Measurements from ENCODE around the gene TMX3. TPM values are rescaled to one million over a fixed set of nuclear protein-coding genes. Genes with fewer than 3 reads are reported as not detected.

Gene TMX3
- total and polyA plus RNA-seq, 12 donors = 17.8 to 46.6 (median 30.1) TPM

GRCh38 chr18:68638613-68639012 is 76.3 kb downstream of the TMX3 start:
- no peaks in the 10 kb centered on the region for H3K9me3 ChIP-seq (replicated peaks in 1 of 3)
- WGBS, 4 donors = 85 to 95% (median 91%) methylated on average over 5 to 6 of the region's 6 CpGs
- no peaks in the 10 kb centered on the region for H3K27me3 ChIP-seq
- no peak overlapping the region for H3K4me3 ChIP-seq
- DNase-seq = no peak
- intact Hi-C loops (cut with DNase I) = no loop called here
- no peak overlapping the region for H3K27ac ChIP-seq
- no peaks in the 10 kb centered on the region for H3K36me3 ChIP-seq (replicated peaks in 1 of 2)
- TF ChIP-seq CTCF (IDR thresholded peaks at IDR 0.05) (no peak), POLR2A (IDR thresholded peaks at IDR 0.05) (no peak)
- no peaks in the 10 kb centered on the region for H3K4me1 ChIP-seq (replicated peaks in 1 of 2)

GRCh38 chr18:68627812-68628211 is 87.1 kb downstream of the TMX3 start:
- intact Hi-C loops (cut with DNase I) = no loop called here
- Histone ChIP-seq H3K27me3 (no peaks in the 10 kb centered on the region), H3K4me3 (no peak overlapping the region), H3K27ac (no peak overlapping the region), H3K36me3 (replicated peaks in 1 of 2) (no peaks in the 10 kb centered on the region), H3K4me1 (replicated peaks in 1 of 2) (no peaks in the 10 kb centered on the region), H3K9me3 (replicated peaks in 1 of 3) (peaks cover 0 to 5% (median 0%) of the 10 kb centered on the region in 3 donors)
- TF ChIP-seq CTCF (IDR thresholded peaks at IDR 0.05) (no peak), POLR2A (IDR thresholded peaks at IDR 0.05) (no peak)
- no peak for DNase-seq

Other genes starting within 250 kb of the TMX3 start
- 10 to 100 TPM in 2 of 9 donors, 1 to 10 TPM in 7; 2.7 to 16.7 (median 9.6) TPM for gene CCDC102B, start 83.0 kb upstream of the TMX3 start, total RNA-seq
- 10 to 100 TPM in 1 of 3 donors, 1 to 10 TPM in 2; 5.3 to 11.9 (median 6.0) TPM for gene CCDC102B, start 83.0 kb upstream of the TMX3 start, polyA plus RNA-seq